PC-9 (cell line): ENCODE data around the gene EPN1. TPM values are rescaled to one million over a fixed set of nuclear protein-coding genes. Genes with fewer than 3 reads are reported as not detected.

Experiments used
- BruUV-seq: library from RNA; stranded (reverse); fragments of 400-500 nt; replicated peaks from 2 replicates; lab custom pipeline; 2021; lab: Mats Ljungman, UMichigan
- CTCF ChIA-PET: fragments of 300-600 bp; sonication (Branson Sonifier 250); formaldehyde crosslinking; loops from one replicate; lab custom pipeline; 2022; ENCODE audit warnings: antibody characterized with exemption; lab: Charles Lee
- POLR2A ChIA-PET: fragments of 300-600 bp; sonication (Branson Sonifier 250); formaldehyde crosslinking; loops from one replicate; lab custom pipeline; 2022; ENCODE audit warnings: antibody characterized with exemption; ENCODE audit not compliant: unreplicated experiment; lab: Charles Lee
- DNase-seq, 2 experiments: peaks; one replicate each; pipeline versions ENCODE4 v3.0.0 to v3.0.0-alpha.2; 2015 to 2022; ENCODE audit warnings: mixed read lengths in 1 of 2
- H2AFZ ChIP-seq: fragments of 200-600 bp; sonication (generic); 2 replicates; pipeline ENCODE4 v1.8.1; 2017; ENCODE audit warnings: antibody characterized with exemption
- H3F3A ChIP-seq: fragments of 200-600 bp; sonication (generic); 2 replicates; pipeline ENCODE4 v1.8.1; 2017; ENCODE audit warnings: antibody characterized with exemption, mild to moderate bottlenecking, low read depth; ENCODE audit not compliant: insufficient read depth
- H3K27ac ChIP-seq: fragments of 200-600 bp; sonication (generic); 2 replicates; pipeline ENCODE4 v1.6.1; 2016; ENCODE audit warnings: mixed run types
- H3K27me3 ChIP-seq: fragments of 200-600 bp; sonication (generic); 2 replicates; pipeline ENCODE4 v1.6.1; 2016; ENCODE audit warnings: low read depth, mixed run types; ENCODE audit not compliant: insufficient read depth
- H3K36me3 ChIP-seq: fragments of 200-600 bp; sonication (generic); 2 replicates; pipeline ENCODE4 v1.6.1; 2016; ENCODE audit warnings: low read depth, mixed run types
- H3K4me1 ChIP-seq: fragments of 200-600 bp; sonication (generic); replicated peaks from 2 replicates; pipeline ENCODE4 v1.6.1; 2016; ENCODE audit warnings: mixed run types; ENCODE audit not compliant: insufficient read depth
- H3K4me2 ChIP-seq: fragments of 200-600 bp; sonication (generic); 2 replicates; pipeline ENCODE4 v1.6.1; 2017; ENCODE audit warnings: mixed run types
- H3K4me3 ChIP-seq: fragments of 200-600 bp; sonication (generic); 2 replicates; pipeline ENCODE4 v1.6.1; 2016; ENCODE audit warnings: mixed run types
- H3K79me2 ChIP-seq: fragments of 200-600 bp; sonication (generic); 2 replicates; pipeline ENCODE4 v1.6.1; 2017; ENCODE audit warnings: low read depth, mixed run types
- H3K9me2 ChIP-seq: fragments of 200-600 bp; sonication (generic); 2 replicates; pipeline ENCODE4 v1.8.1; 2017; ENCODE audit warnings: mild to moderate bottlenecking; ENCODE audit not compliant: insufficient read depth
- H3K9me3 ChIP-seq: fragments of 200-600 bp; sonication (generic); 2 replicates; pipeline ENCODE4 v1.8.1; 2016; ENCODE audit warnings: low read depth; ENCODE audit not compliant: insufficient read depth
- H4K20me1 ChIP-seq: fragments of 200-600 bp; sonication (generic); 2 replicates; pipeline ENCODE4 v1.8.1; 2017; ENCODE audit not compliant: insufficient read depth
- EZH2 ChIP-seq: fragments of 200-600 bp; sonication (generic); IDR thresholded peaks from 2 replicates; pipeline ENCODE4 v1.8.0; 2017; ENCODE audit warnings: antibody characterized with exemption, low read depth
- intact Hi-C: fragments of 100-400 bp; cut with micrococcal nuclease; formaldehyde crosslinking; loops from one replicate; pipeline ENCODE4 v1.10.0; 2022; ENCODE audit not compliant: unreplicated experiment
- total RNA-seq: library from RNA; stranded (reverse); gene quantifications from 2 replicates; pipeline ENCODE4 v1.2.3, GENCODE V29; 2021
- TF ChIP-seq, protein P1 (sequence below): fragments of 200-600 bp; sonication (generic); conservative IDR thresholded peaks from 2 replicates; pipeline ENCODE4 v1.6.1; 2017; ENCODE audit warnings: mixed run types, antibody characterized with exemption, mild to moderate bottlenecking, moderate library complexity

Gene EPN1
- total RNA-seq, 1 experiment from 2014 or later: 232 TPM

GRCh38 chr19:55635856-55636440 lies 39.1 kb upstream of the EPN1 start:
- Histone ChIP-seq H3K4me2 (peak overlapping the region; percentile 92), H3K79me2 (peaks cover 34% of the 10 kb centered on the region), H3F3A (peaks cover 46% of the 10 kb centered on the region; the same call in 1 of the 2 replicates), H3K27ac (no peak overlapping the region), H3K27me3 (no peaks in the 10 kb centered on the region), H3K36me3 (peaks cover 3% of the 10 kb centered on the region; the same call in 1 of the 2 replicates), H2AFZ (no peak overlapping the region), H4K20me1 (peaks cover 3% of the 10 kb centered on the region; the same call in 1 of the 2 replicates), H3K4me3 (peak overlapping the region; percentile 89), H3K4me1 (peaks cover 12% of the 10 kb centered on the region), H3K9me2 (no peaks in the 10 kb centered on the region), H3K9me3 (no peaks in the 10 kb centered on the region)
- TF ChIP-seq, protein P1, sequence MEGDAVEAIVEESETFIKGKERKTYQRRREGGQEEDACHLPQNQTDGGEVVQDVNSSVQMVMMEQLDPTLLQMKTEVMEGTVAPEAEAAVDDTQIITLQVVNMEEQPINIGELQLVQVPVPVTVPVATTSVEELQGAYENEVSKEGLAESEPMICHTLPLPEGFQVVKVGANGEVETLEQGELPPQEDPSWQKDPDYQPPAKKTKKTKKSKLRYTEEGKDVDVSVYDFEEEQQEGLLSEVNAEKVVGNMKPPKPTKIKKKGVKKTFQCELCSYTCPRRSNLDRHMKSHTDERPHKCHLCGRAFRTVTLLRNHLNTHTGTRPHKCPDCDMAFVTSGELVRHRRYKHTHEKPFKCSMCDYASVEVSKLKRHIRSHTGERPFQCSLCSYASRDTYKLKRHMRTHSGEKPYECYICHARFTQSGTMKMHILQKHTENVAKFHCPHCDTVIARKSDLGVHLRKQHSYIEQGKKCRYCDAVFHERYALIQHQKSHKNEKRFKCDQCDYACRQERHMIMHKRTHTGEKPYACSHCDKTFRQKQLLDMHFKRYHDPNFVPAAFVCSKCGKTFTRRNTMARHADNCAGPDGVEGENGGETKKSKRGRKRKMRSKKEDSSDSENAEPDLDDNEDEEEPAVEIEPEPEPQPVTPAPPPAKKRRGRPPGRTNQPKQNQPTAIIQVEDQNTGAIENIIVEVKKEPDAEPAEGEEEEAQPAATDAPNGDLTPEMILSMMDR: no peak
- no peak for TF ChIP-seq EZH2
- POLR2A ChIA-PET: interaction anchor here (0.7 kb wide), 1 partner anchor 12 kb away, joined by 8 read pairs; the partner anchor contains the start of gene ZNF784
- intact Hi-C loops: loop anchor here (2.0 to 10.0 kb wide), 5 partner anchors 19 to 1459 kb away; partner anchors contain the start of gene U2AF2
- CTCF ChIA-PET: no interaction called here
- BruUV-seq: no TSS peak
- DNase-seq: no peak

DNA sequence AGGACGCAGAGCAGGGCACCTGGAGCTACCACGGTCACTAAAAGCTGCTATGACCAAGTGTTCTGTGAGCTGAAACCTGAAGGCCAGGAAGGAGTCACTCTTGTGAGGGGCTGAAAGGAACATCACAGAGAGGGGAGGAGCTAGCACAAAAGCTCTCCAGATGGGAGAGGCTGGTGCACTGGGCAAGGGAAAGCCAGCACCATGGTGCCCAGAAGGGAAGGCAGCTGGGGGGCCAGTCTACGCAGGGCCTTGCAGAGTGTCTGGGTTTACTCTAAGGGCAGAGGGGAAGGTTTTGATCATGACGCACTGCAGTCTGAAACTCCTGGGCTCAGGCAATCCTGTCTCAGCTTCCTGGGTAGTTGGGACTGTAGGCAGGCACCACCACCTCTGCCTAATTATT lies 38.3 kb upstream of the EPN1 start:
- TF ChIP-seq, protein P1: no peak
- no peak for TF ChIP-seq EZH2
- Histone ChIP-seq H3F3A (peaks cover 52% of the 10 kb centered on the region; the same call in 1 of the 2 replicates), H3K79me2 (peaks cover 39% of the 10 kb centered on the region), H3K36me3 (peaks cover 3% of the 10 kb centered on the region; the same call in 1 of the 2 replicates), H3K9me3 (no peaks in the 10 kb centered on the region), H3K9me2 (no peaks in the 10 kb centered on the region), H3K4me1 (peaks cover 12% of the 10 kb centered on the region), H3K27me3 (no peaks in the 10 kb centered on the region), H2AFZ (no peak overlapping the region), H3K4me3 (peak overlapping the region; percentile 89; the same call in 1 of the 2 replicates), H4K20me1 (peaks cover 3% of the 10 kb centered on the region; the same call in 1 of the 2 replicates), H3K4me2 (peak overlapping the region; percentile 92), H3K27ac (no peak overlapping the region)
- intact Hi-C loops: loop anchor here (10.0 kb wide), 4 partner anchors 438 to 1458 kb away; no protein-coding TSS in a partner anchor
- POLR2A ChIA-PET: interaction anchor here (0.7 kb wide), 1 partner anchor 12 kb away, joined by 8 read pairs; the partner anchor contains the start of gene ZNF784
- no peak for DNase-seq
- CTCF ChIA-PET: no interaction called here
- BruUV-seq: no TSS peak

- H3K79me2 ChIP-seq: peaks cover 46% of the 10 kb centered on the region
- POLR2A ChIA-PET: no interaction called here
These were observed 37.5 kb upstream of the EPN1 start for GRCh38 chr19:55637534-55637933.

More at GRCh38 chr19:55637534-55637933, 37.5 kb upstream of the EPN1 start:
- CTCF ChIA-PET: no interaction called here
- Histone ChIP-seq H3K4me2 (no peak overlapping the region), H3K27me3 (no peaks in the 10 kb centered on the region), H3K36me3 (peaks cover 3% of the 10 kb centered on the region; the same call in 1 of the 2 replicates), H4K20me1 (peaks cover 3% of the 10 kb centered on the region; the same call in 1 of the 2 replicates), H3K4me1 (peaks cover 12% of the 10 kb centered on the region), H3K4me3 (no peak overlapping the region), H3K9me2 (no peaks in the 10 kb centered on the region), H3F3A (peaks cover 49% of the 10 kb centered on the region; the same call in 1 of the 2 replicates), H2AFZ (no peak overlapping the region), H3K27ac (no peak overlapping the region), H3K9me3 (no peaks in the 10 kb centered on the region)
- no TSS peak for BruUV-seq
- DNase-seq: no peak
- intact Hi-C loops: loop anchor here (10.0 kb wide), 4 partner anchors 437 to 1457 kb away; no protein-coding TSS in a partner anchor
- no peak for TF ChIP-seq EZH2
